Spleen (tissue), 11 donors: ENCODE measurements around the gene OXCT2. TPM values are rescaled to one million over a fixed set of nuclear protein-coding genes. Genes with fewer than 3 reads are reported as not detected.

ENCODE experiments used
- polyA plus RNA-seq, 3 donors: library from polyadenylated mRNA; stranded (reverse); fragments of 200-250 nt; gene quantifications; one replicate each; pipeline ENCODE4 v1.2.1, GENCODE V29; 2013
- small RNA-seq, 4 donors: library from RNA; depleted of rRNA; stranded (forward); fragments of <200 nt; gene quantifications; one replicate each; pipeline ENCODE3, GENCODE V24; 2016
- total RNA-seq, 7 donors: library from RNA; depleted of rRNA in 3 of 7; stranded (reverse); fragments of >200 nt in 3 of 7; fragmentation: NEBNext Ultra II Directional in 4 of 7; extraction: Animal tissue kit (Norgen Biotek cat#: 25700) in 4 of 7; gene quantifications; one replicate each; pipeline versions ENCODE4 v1.1.0 to v1.2.1, GENCODE V29; 2016 to 2021
- donor health status: healthy with polysubstance abuse.
- donor health status: DM: no; HTN: no; CAD: no; lungs with moderate emphysema.
- donor health status: DM: no; HTN: no; CAD: no.
- donor health status: Bipolar disorder and iron deficiency.
- donor health status: healthy.
- donor health status: DM: no; HTN: no; CAD: no.
- donor health status: DM: yes; HTN: yes; CAD: no.

OXCT2 gene
- total and polyA plus RNA-seq, 10 donors = 0.35 to 3.8 (median 1.2) TPM

Small RNAs within 50 kb of the gene (small RNA-seq; reads per million reads assigned to genes)
- gene AL033527.1 (0 reads per million in 4 donors), gene RNU7-121P (0 reads per million in 4 donors)

Other genes starting within 250 kb of the OXCT2 start
- 100 to 1,000 TPM; 145 to 241 (median 172) TPM for gene PABPC4, start 194.6 kb downstream of the OXCT2 start, total RNA-seq
- gene PABPC4, start 194.6 kb downstream of the OXCT2 start, polyA plus RNA-seq = 100 to 1,000 TPM; 111 to 117 (median 114) TPM
- gene HEYL, start 131.7 kb downstream of the OXCT2 start, total RNA-seq = 1 to 10 TPM; 3.2 to 9.9 (median 5.2) TPM
- gene HEYL, start 131.7 kb downstream of the OXCT2 start, polyA plus RNA-seq = 1 to 10 TPM; 1.2 to 3.1 (median 1.5) TPM
- gene NT5C1A, start 99.2 kb downstream of the OXCT2 start, total RNA-seq = under 1 TPM in 1 of 7 donors, not detected in 6; 0.23 TPM
- gene NT5C1A, start 99.2 kb downstream of the OXCT2 start, polyA plus RNA-seq = not detected
- gene HPCAL4, start 79.9 kb downstream of the OXCT2 start, total RNA-seq = under 1 TPM; 0.26 to 0.70 (median 0.60) TPM
- under 1 TPM; 0.10 to 0.15 (median 0.13) TPM for gene HPCAL4, start 79.9 kb downstream of the OXCT2 start, polyA plus RNA-seq
- gene PPIE, start 32.5 kb downstream of the OXCT2 start, total RNA-seq = 10 to 100 TPM; 32.1 to 48.8 (median 40.6) TPM
- 10 to 100 TPM; 35.7 to 53.2 (median 52.9) TPM for gene PPIE, start 32.5 kb downstream of the OXCT2 start, polyA plus RNA-seq
- gene BMP8B, start 17.5 kb upstream of the OXCT2 start, total RNA-seq = 1 to 10 TPM in 5 of 7 donors, under 1 TPM in 2; 0.74 to 2.5 (median 1.3) TPM
- under 1 TPM; 0.08 to 0.90 (median 0.20) TPM for gene BMP8B, start 17.5 kb upstream of the OXCT2 start, polyA plus RNA-seq
- gene TRIT1, start 112.2 kb upstream of the OXCT2 start, total RNA-seq = 10 to 100 TPM; 13.9 to 21.4 (median 18.3) TPM
- gene TRIT1, start 112.2 kb upstream of the OXCT2 start, polyA plus RNA-seq = 10 to 100 TPM; 13.0 to 14.7 (median 14.1) TPM
- 1 to 10 TPM; 1.0 to 7.3 (median 5.5) TPM for gene MYCL, start 130.6 kb upstream of the OXCT2 start, total RNA-seq
- 1 to 10 TPM in 2 of 3 donors, under 1 TPM in 1; 0.90 to 1.2 (median 1.2) TPM for gene MYCL, start 130.6 kb upstream of the OXCT2 start, polyA plus RNA-seq
- gene MFSD2A, start 183.8 kb upstream of the OXCT2 start, total RNA-seq = 1 to 10 TPM in 6 of 7 donors, under 1 TPM in 1; 0.88 to 7.1 (median 4.2) TPM
- gene MFSD2A, start 183.8 kb upstream of the OXCT2 start, polyA plus RNA-seq = 1 to 10 TPM; 1.8 to 4.1 (median 2.2) TPM